H9 (cell line): ENCODE data around the gene WDR17. TPM values are rescaled to one million over a fixed set of nuclear protein-coding genes. Genes with fewer than 3 reads are reported as not detected.

Source experiments
- DNase-seq: peaks from one replicate; pipeline ENCODE4 v3.0.0-alpha.2; 2017
- H2AFZ ChIP-seq: one replicate; pipeline ENCODE4 v1.6.1; 2013; ENCODE audit warnings: mild to moderate bottlenecking, low read length, control low read depth, moderate library complexity
- H2AK5ac ChIP-seq: 2 replicates; pipeline ENCODE4 v1.6.1; 2013; ENCODE audit warnings: low read length, control low read depth, mixed read lengths; ENCODE audit not compliant: insufficient read length
- H2BK120ac ChIP-seq: one replicate; pipeline ENCODE4 v1.6.1; 2013; ENCODE audit warnings: low read depth, mild to moderate bottlenecking, low read length, control low read depth, inconsistent platforms; ENCODE audit not compliant: poor library complexity, severe bottlenecking
- H2BK12ac ChIP-seq: 2 replicates; pipeline ENCODE4 v1.6.1; 2013; ENCODE audit warnings: low read length, control low read depth, mixed read lengths, low read depth; ENCODE audit not compliant: insufficient read length
- H2BK15ac ChIP-seq: 2 replicates; pipeline ENCODE4 v1.6.1; 2013; ENCODE audit warnings: low read depth, low read length, control low read depth
- H2BK20ac ChIP-seq: one replicate; pipeline ENCODE4 v1.6.1; 2013; ENCODE audit warnings: low read depth, mild to moderate bottlenecking, low read length, control low read depth, inconsistent platforms; ENCODE audit not compliant: poor library complexity, severe bottlenecking
- H2BK5ac ChIP-seq: 2 replicates; pipeline ENCODE4 v1.6.1; 2013; ENCODE audit warnings: low read length, control low read depth, mixed read lengths; ENCODE audit not compliant: insufficient read length
- H3K14ac ChIP-seq: 2 replicates; pipeline ENCODE4 v1.6.1; 2013; ENCODE audit warnings: low read length, control low read depth; ENCODE audit not compliant: insufficient read depth
- H3K18ac ChIP-seq: 2 replicates; pipeline ENCODE4 v1.6.1; 2013; ENCODE audit warnings: low read depth, mild to moderate bottlenecking, mixed read lengths, low read length, control low read depth; ENCODE audit not compliant: insufficient read length
- H3K23ac ChIP-seq: 2 replicates; pipeline ENCODE4 v1.6.1; 2013; ENCODE audit warnings: low read length, control low read depth, mixed read lengths, low read depth; ENCODE audit not compliant: insufficient read length
- H3K23me2 ChIP-seq: 2 replicates; pipeline ENCODE4 v1.6.1; 2013; ENCODE audit warnings: low read depth, mild to moderate bottlenecking, mixed read lengths, low read length, control low read depth; ENCODE audit not compliant: insufficient read length, poor library complexity, severe bottlenecking
- H3K27ac ChIP-seq: 2 replicates; pipeline ENCODE4 v1.5.1; 2013; ENCODE audit warnings: low read length, control low read depth, mixed read lengths, low read depth; ENCODE audit not compliant: insufficient read length
- H3K27me3 ChIP-seq: 2 replicates; pipeline ENCODE4 v1.6.1; 2013; ENCODE audit warnings: low read length, control low read depth, inconsistent platforms; ENCODE audit not compliant: insufficient read depth
- H3K4ac ChIP-seq: 2 replicates; pipeline ENCODE4 v1.6.1; 2013; ENCODE audit warnings: low read depth, mild to moderate bottlenecking, control low read depth, inconsistent platforms, low read length, moderate library complexity
- H3K4me1 ChIP-seq: 2 replicates; pipeline ENCODE4 v1.6.1; 2013; ENCODE audit warnings: low read length, control low read depth, inconsistent platforms; ENCODE audit not compliant: insufficient read depth
- H3K4me2 ChIP-seq: 2 replicates; pipeline ENCODE4 v1.6.1; 2013; ENCODE audit warnings: low read length, control low read depth, mixed read lengths; ENCODE audit not compliant: insufficient read length, insufficient read depth
- H3K56ac ChIP-seq: 2 replicates; pipeline ENCODE4 v1.6.1; 2013; ENCODE audit warnings: low read depth, mild to moderate bottlenecking, mixed read lengths, low read length, control low read depth; ENCODE audit not compliant: insufficient read length
- H3K79me1 ChIP-seq: 2 replicates; pipeline ENCODE4 v1.6.1; 2013; ENCODE audit warnings: low read depth, mild to moderate bottlenecking, moderate library complexity, low read length, control low read depth, inconsistent platforms; ENCODE audit not compliant: insufficient read depth, poor library complexity, severe bottlenecking
- H3K79me2 ChIP-seq: 2 replicates; pipeline ENCODE4 v1.6.1; 2013; ENCODE audit warnings: low read length, control low read depth, inconsistent platforms; ENCODE audit not compliant: insufficient read depth
- H3K9ac ChIP-seq: 2 replicates; pipeline ENCODE4 v1.6.1; 2013; ENCODE audit warnings: low read length, control low read depth, mixed read lengths; ENCODE audit not compliant: insufficient read length; ENCODE audit errors: extremely low read depth
- H3K9me3 ChIP-seq: one replicate; pipeline ENCODE4 v1.6.1; 2013; ENCODE audit warnings: low read depth, low read length, inconsistent platforms; ENCODE audit not compliant: control insufficient read depth
- H3T11ph ChIP-seq: one replicate; pipeline ENCODE4 v1.6.1; 2013; ENCODE audit warnings: mild to moderate bottlenecking, low read length, control low read depth, inconsistent platforms
- H4K20me1 ChIP-seq: one replicate; pipeline ENCODE4 v1.6.1; 2013; ENCODE audit not compliant: control insufficient read depth, insufficient read length, insufficient read depth
- H4K5ac ChIP-seq: 2 replicates; pipeline ENCODE4 v1.6.1; 2013; ENCODE audit warnings: low read depth, mild to moderate bottlenecking, mixed read lengths, low read length, control low read depth; ENCODE audit not compliant: insufficient read length
- H4K8ac ChIP-seq: replicated peaks from 2 replicates; pipeline ENCODE4 v1.6.1; 2013; ENCODE audit warnings: low read length, control low read depth, mixed read lengths, low read depth; ENCODE audit not compliant: insufficient read length
- H4K91ac ChIP-seq: 2 replicates; pipeline ENCODE4 v1.6.1; 2013; ENCODE audit warnings: low read depth, mild to moderate bottlenecking, moderate library complexity, mixed read lengths, low read length, control low read depth; ENCODE audit not compliant: insufficient read length
- H3K27ac Mint-ChIP-seq, 3 experiments: 2 replicates in 2 of 3; 3 replicates in 1 of 3; pipeline ENCODE4 v1.8.0; 2020 to 2021; ENCODE audit warnings: mixed read lengths in 3 of 3, mild to moderate bottlenecking in 1 of 3, moderate library complexity in 1 of 3
- H3K27me3 Mint-ChIP-seq: 2 replicates; pipeline ENCODE4 v1.8.0; 2021; ENCODE audit warnings: low read depth, mild to moderate bottlenecking, moderate library complexity, mixed read lengths
- H3K36me3 Mint-ChIP-seq, 3 experiments: 2 replicates in 2 of 3; 3 replicates in 1 of 3; pipeline ENCODE4 v1.8.0; 2020 to 2021; ENCODE audit warnings: low read depth in 3 of 3, mixed read lengths in 3 of 3; ENCODE audit not compliant: insufficient read depth in 1 of 3
- H3K4me1 Mint-ChIP-seq, 2 experiments: 2 replicates each; pipeline ENCODE4 v1.8.0; 2020; ENCODE audit warnings: mixed read lengths in 2 of 2
- H3K4me3 Mint-ChIP-seq, 2 experiments: 2 replicates in 1 of 2; 3 replicates in 1 of 2; pipeline ENCODE4 v1.8.0; 2020 to 2021; ENCODE audit warnings: mild to moderate bottlenecking in 2 of 2, mixed read lengths in 2 of 2, moderate library complexity in 1 of 2
- H3K9me3 Mint-ChIP-seq, 2 experiments: 2 replicates in 1 of 2; 3 replicates in 1 of 2; pipeline ENCODE4 v1.8.0; 2020; ENCODE audit warnings: mild to moderate bottlenecking in 2 of 2, mixed read lengths in 2 of 2, moderate library complexity in 1 of 2
- CTCF ChIP-seq: fragments of 200-600 bp; sonication (generic); conservative IDR thresholded peaks from 3 replicates; pipeline ENCODE4 v1.8.0; 2021; ENCODE audit warnings: antibody characterized with exemption, mild to moderate bottlenecking
- WGBS: extraction: QIAGEN DNeasy Blood & Tissue Kit; methylation state at CpG from one replicate; pipeline ENCODE4 v1.1.7; 2013; ENCODE audit warnings: missing lambda C conversion rate, low lambda C conversion rate, mixed read lengths; ENCODE audit not compliant: insufficient read length; ENCODE audit errors: extremely low coverage; 5-methylcytosine and 5-hydroxymethylcytosine counted together
- total RNA-seq: library from RNA; stranded (reverse); gene quantifications from 2 replicates; pipeline ENCODE4 v1.2.1, GENCODE V29; 2021

Gene WDR17
- total RNA-seq, 1 experiment from 2014 or later, result 2.6 TPM

DNA sequence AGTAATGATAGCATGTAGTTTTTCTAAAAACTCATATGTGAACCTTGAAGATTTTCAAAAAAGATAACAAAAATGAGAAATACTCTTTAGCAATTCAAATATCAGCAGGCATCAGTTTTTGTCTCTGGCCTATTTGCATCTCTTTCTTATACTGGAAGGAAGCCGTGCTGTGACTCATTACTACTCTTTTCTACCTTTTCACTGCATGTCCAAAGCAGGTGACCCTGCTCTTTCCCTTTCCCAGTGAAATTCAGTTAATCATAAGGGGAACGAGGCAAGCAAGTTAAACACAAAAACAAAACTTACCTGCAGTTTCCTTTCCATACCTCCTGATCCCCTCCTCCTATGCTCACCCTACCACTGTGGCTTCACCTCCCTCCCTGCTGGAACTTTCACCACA, 120.4 kb downstream of the WDR17 start:
- Histone ChIP-seq H4K5ac (no peak overlapping the region), H3K9ac (no peak overlapping the region), H2BK12ac (no peak overlapping the region), H3K27me3 (no peaks in the 10 kb centered on the region), H3K18ac (no peak overlapping the region), H2AK5ac (no peak overlapping the region), H2BK5ac (no peak overlapping the region), H3K14ac (no peak overlapping the region), H3K79me2 (no peaks in the 10 kb centered on the region), H3K23ac (no peak overlapping the region), H4K91ac (no peak overlapping the region), H3K4ac (no peak overlapping the region), H2BK20ac (no peak overlapping the region), H3K4me1 (peaks cover 3% of the 10 kb centered on the region), H3K4me2 (no peak overlapping the region), H3T11ph (no peak overlapping the region), H4K8ac (no peak overlapping the region), H4K20me1 (no peaks in the 10 kb centered on the region), H3K56ac (no peak overlapping the region), H3K9me3 (no peaks in the 10 kb centered on the region), H3K27ac (peak overlapping the region; percentile 66), H2AFZ (no peak overlapping the region), H3K79me1 (no peaks in the 10 kb centered on the region), H2BK15ac (no peak overlapping the region), H3K23me2 (no peaks in the 10 kb centered on the region), H2BK120ac (no peak overlapping the region)
- no CpG with 5 or more reads among the region's 2 CpGs for WGBS
- no peaks in the 10 kb centered on the region for H3K36me3 Mint-ChIP-seq
- H3K4me1 Mint-ChIP-seq, result peaks cover 26 to 27% of the 10 kb centered on the region in 2 experiments
- H3K27me3 Mint-ChIP-seq, result no peaks in the 10 kb centered on the region
- no peak for DNase-seq
- H3K27ac Mint-ChIP-seq, result peak overlapping the region; percentile 81 to 91 (median 86); a peak in 6 of 7 replicates
- TF ChIP-seq CTCF, result no peak
- no peak overlapping the region for H3K4me3 Mint-ChIP-seq
- no peaks in the 10 kb centered on the region for H3K9me3 Mint-ChIP-seq
